BLaER1 (cell line): Measurements from ENCODE around the gene TNFAIP8L2.

Experiments used
- H3K27ac ChIP-seq: shearing (Covaris generic); formaldehyde crosslinking; 2 replicates; pipeline ENCODE4 v1.8.1; 2022
- H3K27me3 ChIP-seq: shearing (Covaris generic); formaldehyde crosslinking; 2 replicates; pipeline ENCODE4 v1.8.1; 2022
- H3K36me3 ChIP-seq: shearing (Covaris generic); formaldehyde crosslinking; 2 replicates; pipeline ENCODE4 v1.8.1; 2022
- H3K4me1 ChIP-seq: shearing (Covaris generic); formaldehyde crosslinking; 2 replicates; pipeline ENCODE4 v1.8.1; 2022
- H3K4me2 ChIP-seq: shearing (Covaris generic); formaldehyde crosslinking; 2 replicates; pipeline ENCODE4 v1.8.1; 2022
- H3K4me3 ChIP-seq: shearing (Covaris generic); formaldehyde crosslinking; 2 replicates; pipeline ENCODE4 v1.8.1; 2022
- H3K9ac ChIP-seq: shearing (Covaris generic); formaldehyde crosslinking; 2 replicates; pipeline ENCODE4 v1.8.1; 2022
- H3K9me3 ChIP-seq: shearing (Covaris generic); formaldehyde crosslinking; 2 replicates; pipeline ENCODE4 v1.8.1; 2022
- H4K20me1 ChIP-seq: shearing (Covaris generic); formaldehyde crosslinking; 2 replicates; pipeline ENCODE4 v1.8.1; 2022
- Cebpa-rat ChIP-seq: shearing (Covaris generic); IDR thresholded peaks from 2 replicates; pipeline ENCODE4 v1.8.1; 2022

TNFAIP8L2 gene

DNA sequence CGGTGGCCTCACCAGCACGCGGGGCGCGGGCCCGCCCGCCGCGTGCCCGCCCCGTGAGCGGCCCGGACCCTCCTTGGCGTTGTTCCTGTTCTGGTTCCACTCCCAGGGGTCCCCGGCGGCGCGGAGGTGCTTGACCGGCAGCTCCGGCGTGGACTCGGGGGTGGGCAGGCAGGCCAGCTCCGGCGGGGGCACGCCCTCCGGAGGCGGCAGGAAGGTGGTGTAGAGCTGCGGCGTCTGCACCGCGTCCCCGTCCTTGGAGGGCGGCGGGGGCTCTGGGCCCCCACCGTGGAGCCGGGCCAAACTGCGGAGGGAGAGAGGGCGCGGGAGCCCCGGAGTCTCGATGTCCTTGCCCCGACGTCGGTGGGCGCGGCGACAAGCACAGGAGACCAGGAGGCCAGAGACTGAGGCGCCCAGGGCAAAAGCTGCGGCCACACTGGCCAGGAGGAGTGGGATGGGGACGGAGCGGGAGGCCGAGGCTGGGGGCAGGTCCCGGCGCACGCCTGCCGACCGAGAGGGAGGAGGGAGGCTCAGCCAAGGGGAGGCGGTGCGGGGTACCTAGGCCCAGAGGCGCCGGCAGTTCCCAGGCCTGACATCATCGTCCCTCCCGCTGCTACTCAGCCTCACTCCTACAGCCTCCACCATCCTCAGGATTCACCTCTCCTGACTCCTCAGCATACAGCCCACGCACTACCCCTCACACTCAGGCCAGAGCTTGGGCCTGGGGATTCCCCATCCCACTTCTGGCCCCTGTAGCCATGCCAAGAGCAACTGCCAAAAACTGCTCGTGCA is 23.2 kb upstream of the TNFAIP8L2 start:
- Histone ChIP-seq H3K9me3 (no peaks in the 10 kb centered on the region), H3K9ac (no peak overlapping the region), H3K27me3 (peaks cover 4% of the 10 kb centered on the region; the same call in 1 of the 2 replicates), H4K20me1 (peaks cover 71% of the 10 kb centered on the region), H3K36me3 (peaks cover 77% of the 10 kb centered on the region), H3K4me1 (0 out of 2 replicates have a peak, but pooled peaks cover 11% of the 10 kb centered on the region), H3K4me2 (no peak overlapping the region), H3K4me3 (no peak overlapping the region), H3K27ac (no peak overlapping the region)
- no peak for TF ChIP-seq Cebpa-rat

DNA sequence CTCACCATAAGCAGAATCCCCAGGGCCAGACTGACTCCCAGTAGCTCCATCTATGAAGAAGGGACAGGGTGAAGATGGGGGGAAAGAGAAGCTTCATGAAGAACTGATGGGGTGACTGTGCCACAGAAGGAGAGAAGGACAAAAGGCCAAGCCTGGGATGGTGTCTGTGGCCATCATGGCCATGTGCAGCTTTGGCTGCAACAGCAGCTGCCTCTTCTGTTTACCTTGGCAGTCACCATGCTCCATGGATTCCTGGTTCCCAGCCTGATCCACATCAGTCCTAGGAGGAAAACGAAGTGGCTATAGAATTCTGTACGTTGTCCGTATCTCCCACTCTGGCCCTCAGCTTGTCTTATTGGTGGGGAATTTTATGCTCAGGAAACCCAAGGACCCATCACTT is 22.1 kb upstream of the TNFAIP8L2 start:
- H3K9me3 ChIP-seq: no peaks in the 10 kb centered on the region
- no peak overlapping the region for H3K4me3 ChIP-seq
- H4K20me1 ChIP-seq: peaks cover 82% of the 10 kb centered on the region
- H3K4me2 ChIP-seq: no peak overlapping the region
- H3K4me1 ChIP-seq: 0 out of 2 replicates have a peak, but pooled peaks cover 11% of the 10 kb centered on the region
- no peak for TF ChIP-seq Cebpa-rat
- H3K27ac ChIP-seq: no peak overlapping the region
- no peak overlapping the region for H3K9ac ChIP-seq
- peaks cover 4% of the 10 kb centered on the region; the same call in 1 of the 2 replicates for H3K27me3 ChIP-seq
- H3K36me3 ChIP-seq: peaks cover 89% of the 10 kb centered on the region

DNA sequence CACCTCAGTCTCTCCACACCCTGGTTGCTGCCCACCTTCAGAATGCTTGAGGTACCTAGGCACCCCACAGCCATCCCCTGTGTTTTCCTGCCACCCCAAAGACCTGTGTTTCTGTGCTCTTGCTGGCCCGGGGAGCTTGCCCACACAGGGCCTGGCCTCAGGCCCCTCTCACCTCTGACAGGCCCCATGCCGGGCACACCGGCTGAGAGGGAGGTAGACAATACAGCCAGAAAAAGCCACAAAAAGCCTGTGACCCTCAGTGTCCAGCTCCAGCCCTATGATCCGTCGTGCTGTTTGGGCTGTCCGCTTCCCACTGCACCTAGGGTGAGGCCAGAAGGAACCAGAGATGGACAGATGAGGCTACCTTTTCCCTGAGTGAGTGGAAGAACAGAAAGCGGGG is 21.5 kb upstream of the TNFAIP8L2 start:
- H4K20me1 ChIP-seq: peaks cover 88% of the 10 kb centered on the region
- peaks cover 95% of the 10 kb centered on the region for H3K36me3 ChIP-seq
- H3K9me3 ChIP-seq: no peaks in the 10 kb centered on the region
- peaks cover 4% of the 10 kb centered on the region; the same call in 1 of the 2 replicates for H3K27me3 ChIP-seq
- 0 out of 2 replicates have a peak, but pooled peaks cover 11% of the 10 kb centered on the region for H3K4me1 ChIP-seq
- no peak overlapping the region for H3K9ac ChIP-seq
- H3K27ac ChIP-seq: no peak overlapping the region
- H3K4me3 ChIP-seq: no peak overlapping the region
- H3K4me2 ChIP-seq: no peak overlapping the region
- TF ChIP-seq Cebpa-rat: no peak

DNA sequence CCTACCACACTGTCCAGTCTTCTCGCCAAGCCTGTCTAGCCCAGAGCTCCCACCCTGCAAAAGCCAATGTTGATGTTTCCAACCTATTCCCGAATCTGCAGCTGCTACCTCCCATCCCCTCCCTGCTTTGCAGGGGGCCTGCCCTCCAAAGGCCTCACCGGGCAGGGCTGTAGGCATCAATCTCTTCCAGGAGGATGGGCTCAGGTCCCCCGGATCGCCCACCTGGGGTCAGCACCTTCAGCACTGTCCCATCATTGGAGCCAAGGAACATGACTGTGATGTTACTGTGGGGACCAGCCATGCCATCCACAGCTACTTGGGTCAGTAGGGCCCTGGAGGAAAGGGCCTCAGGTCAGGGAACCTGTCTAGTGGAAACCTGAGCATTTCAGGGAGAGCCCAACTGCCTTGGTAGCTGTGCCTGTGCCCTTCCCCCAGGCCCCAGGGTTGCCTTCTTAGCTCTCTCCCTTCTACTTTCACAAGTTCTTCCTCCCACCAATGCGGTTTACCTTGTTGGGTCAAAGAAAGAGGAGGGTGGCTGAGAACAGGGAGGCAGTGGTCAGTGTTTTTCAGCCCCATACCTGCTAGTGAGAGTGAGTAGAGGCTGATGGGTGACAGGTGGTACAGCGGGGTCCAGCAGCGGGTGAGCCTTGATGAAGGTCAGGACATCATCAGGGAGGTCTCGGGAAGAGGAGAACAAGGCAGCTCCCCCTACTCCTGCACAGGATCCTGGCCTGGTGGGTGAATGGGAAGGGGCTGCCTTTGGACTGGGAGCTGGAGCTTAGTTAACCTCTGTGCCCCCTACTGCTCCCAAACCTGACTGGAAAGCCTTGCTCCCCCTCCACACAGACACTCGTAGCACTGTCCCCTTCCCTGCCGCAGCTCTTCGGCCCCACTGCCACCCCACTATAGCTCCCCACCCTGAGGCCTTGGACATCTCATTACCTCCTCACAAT is 20.7 kb upstream of the TNFAIP8L2 start:
- H3K9ac ChIP-seq: no peak overlapping the region
- no peak for TF ChIP-seq Cebpa-rat

GRCh38 chr1:151137789-151138188 is 18.7 kb upstream of the TNFAIP8L2 start:
- no peak overlapping the region for H3K9ac ChIP-seq
- H4K20me1 ChIP-seq: peaks cover 92% of the 10 kb centered on the region
- TF ChIP-seq Cebpa-rat: no peak
- no peak overlapping the region for H3K27ac ChIP-seq
- no peaks in the 10 kb centered on the region for H3K27me3 ChIP-seq
- H3K4me3 ChIP-seq: no peak overlapping the region
- no peaks in the 10 kb centered on the region for H3K9me3 ChIP-seq
- H3K4me2 ChIP-seq: no peak overlapping the region
- H3K4me1 ChIP-seq: peaks cover 26% of the 10 kb centered on the region
- H3K36me3 ChIP-seq: peaks cover 99% of the 10 kb centered on the region

More for the DNA sequence above, 20.7 kb upstream of the TNFAIP8L2 start:
- H3K4me3 ChIP-seq: no peak overlapping the region
- peaks cover 92% of the 10 kb centered on the region for H4K20me1 ChIP-seq
- no peaks in the 10 kb centered on the region for H3K9me3 ChIP-seq
- H3K4me1 ChIP-seq: 0 out of 2 replicates have a peak, but pooled peaks cover 11% of the 10 kb centered on the region
- no peak overlapping the region for H3K4me2 ChIP-seq
- H3K36me3 ChIP-seq: peaks cover 99% of the 10 kb centered on the region
- H3K27ac ChIP-seq: no peak overlapping the region
- H3K27me3 ChIP-seq: peaks cover 4% of the 10 kb centered on the region; the same call in 1 of the 2 replicates

DNA sequence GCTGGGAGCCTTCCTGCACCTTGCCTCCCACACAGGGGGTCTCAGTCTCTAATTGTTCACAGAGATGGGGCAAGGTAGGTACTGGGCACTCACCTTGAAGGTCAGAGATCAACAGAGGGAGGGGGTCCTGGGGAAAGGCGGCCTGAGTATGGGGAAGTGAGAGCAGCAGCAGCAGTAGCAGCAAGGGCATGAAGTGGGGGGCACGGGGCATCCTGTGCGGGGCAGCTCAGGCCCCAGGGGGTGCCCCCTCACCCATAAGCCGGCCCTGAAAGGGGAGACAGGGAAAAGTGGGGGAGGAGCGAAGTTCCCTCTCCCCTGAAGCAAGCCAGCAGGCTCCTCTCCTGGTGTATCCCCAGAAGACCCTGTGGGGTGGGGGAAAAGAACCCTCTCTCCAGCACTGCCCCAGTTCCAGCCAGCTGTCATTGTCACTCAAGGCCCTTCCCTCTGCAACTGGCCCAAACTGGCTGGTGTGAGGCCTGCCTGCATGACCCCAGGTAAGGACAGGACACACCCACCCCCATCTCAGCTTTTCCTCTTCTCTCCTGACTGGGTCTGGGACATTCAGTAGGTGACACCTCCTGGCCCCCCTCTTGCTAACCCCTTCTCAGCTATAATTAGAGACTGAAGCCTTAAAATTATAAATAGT is 13.9 kb upstream of the TNFAIP8L2 start:
- Histone ChIP-seq H3K9ac (peak overlapping the region; percentile 96), H3K9me3 (no peaks in the 10 kb centered on the region), H3K4me2 (peak overlapping the region; percentile 100)

GRCh38 chr1:151143057-151143435 is 13.4 kb upstream of the TNFAIP8L2 start:
- H3K27me3 ChIP-seq: no peaks in the 10 kb centered on the region
- no peak for TF ChIP-seq Cebpa-rat

More for the DNA sequence above, 13.9 kb upstream of the TNFAIP8L2 start:
- Histone ChIP-seq H3K27me3 (no peaks in the 10 kb centered on the region), H3K36me3 (peaks cover 52% of the 10 kb centered on the region), H3K27ac (peak overlapping the region; percentile 94), H3K4me1 (peaks cover 53% of the 10 kb centered on the region), H4K20me1 (peaks cover 71% of the 10 kb centered on the region), H3K4me3 (peak overlapping the region; percentile 80)
- no peak for TF ChIP-seq Cebpa-rat

GRCh38 chr1:151143986-151144385 is 12.5 kb upstream of the TNFAIP8L2 start:
- Histone ChIP-seq H3K27ac (peak overlapping the region; percentile 94), H3K4me3 (peak overlapping the region; percentile 80), H3K9me3 (no peaks in the 10 kb centered on the region), H3K4me2 (peak overlapping the region; percentile 100), H4K20me1 (peaks cover 56% of the 10 kb centered on the region), H3K9ac (peak overlapping the region; percentile 96), H3K36me3 (peaks cover 37% of the 10 kb centered on the region), H3K27me3 (no peaks in the 10 kb centered on the region), H3K4me1 (peaks cover 61% of the 10 kb centered on the region)
- TF ChIP-seq Cebpa-rat: no peak

More at GRCh38 chr1:151143057-151143435, 13.4 kb upstream of the TNFAIP8L2 start:
- H3K27ac ChIP-seq: peak overlapping the region; percentile 94
- peak overlapping the region; percentile 96 for H3K9ac ChIP-seq
- peaks cover 66% of the 10 kb centered on the region for H4K20me1 ChIP-seq
- peaks cover 47% of the 10 kb centered on the region for H3K36me3 ChIP-seq
- no peaks in the 10 kb centered on the region for H3K9me3 ChIP-seq
- H3K4me2 ChIP-seq: peak overlapping the region; percentile 100
- H3K4me1 ChIP-seq: peaks cover 53% of the 10 kb centered on the region
- peak overlapping the region; percentile 80 for H3K4me3 ChIP-seq
